Neural crest cell (in vitro differentiated cells): ENCODE data around the gene LINC01488. TPM values are rescaled to one million over a fixed set of nuclear protein-coding genes. Genes with fewer than 3 reads are reported as not detected.
A peak's percentile ranks its signal among the peaks of the same experiment; 100 is the strongest.

Experiments used
- DNase-seq: peaks from one replicate; pipeline ENCODE4 v3.0.0; 2021; ENCODE audit warnings: low read depth, mixed read lengths, low spot score
- H3K27ac Mint-ChIP-seq: one replicate; pipeline ENCODE4 v1.8.0; 2021; ENCODE audit warnings: mild to moderate bottlenecking, mixed read lengths; ENCODE audit not compliant: unreplicated experiment
- H3K27me3 Mint-ChIP-seq: 2 replicates; pipeline ENCODE4 v1.8.0; 2021; ENCODE audit warnings: low read depth, mild to moderate bottlenecking, mixed read lengths
- H3K36me3 Mint-ChIP-seq: 2 replicates; pipeline ENCODE4 v1.8.0; 2021; ENCODE audit warnings: low read depth, mild to moderate bottlenecking, mixed read lengths
- H3K4me1 Mint-ChIP-seq: 2 replicates; pipeline ENCODE4 v1.8.0; 2021; ENCODE audit warnings: mixed read lengths
- H3K4me3 Mint-ChIP-seq: one replicate; pipeline ENCODE4 v1.8.0; 2021; ENCODE audit warnings: mild to moderate bottlenecking, mixed read lengths
- H3K9me3 Mint-ChIP-seq: 2 replicates; pipeline ENCODE4 v1.8.0; 2021; ENCODE audit warnings: mixed read lengths
- CTCF ChIP-seq: fragments of 200-600 bp; sonication (generic); conservative IDR thresholded peaks from 2 replicates; pipeline ENCODE4 v1.5.0; 2021; ENCODE audit warnings: antibody characterized with exemption, mild to moderate bottlenecking
- total RNA-seq: library from RNA; stranded (reverse); gene quantifications from 2 replicates; pipeline ENCODE4 v1.2.1, GENCODE V29; 2021

Gene LINC01488
- total RNA-seq, 1 donor from 2014 or later, result not detected

GRCh38 chr11:69471729-69472540, 9.5 kb upstream of the LINC01488 start:
- Mint-ChIP-seq H3K27me3 (no peaks in the 10 kb centered on the region), H3K4me3 (no peak overlapping the region), H3K36me3 (no peaks in the 10 kb centered on the region), H3K27ac (peak overlapping the region; percentile 96), H3K9me3 (no peaks in the 10 kb centered on the region), H3K4me1 (peaks cover 44% of the 10 kb centered on the region)
- TF ChIP-seq CTCF, result no peak
- DNase-seq, result no peak

GRCh38 chr11:69472541-69473275, 8.8 kb upstream of the LINC01488 start:
- Mint-ChIP-seq H3K4me1 (peaks cover 42% of the 10 kb centered on the region), H3K36me3 (no peaks in the 10 kb centered on the region), H3K27me3 (no peaks in the 10 kb centered on the region), H3K27ac (no peak overlapping the region), H3K9me3 (no peaks in the 10 kb centered on the region), H3K4me3 (no peak overlapping the region)
- DNase-seq, result no peak
- no peak for TF ChIP-seq CTCF

GRCh38 chr11:69473276-69473845, 8.1 kb upstream of the LINC01488 start:
- Mint-ChIP-seq H3K9me3 (no peaks in the 10 kb centered on the region), H3K27me3 (no peaks in the 10 kb centered on the region), H3K4me3 (no peak overlapping the region), H3K4me1 (peaks cover 40% of the 10 kb centered on the region), H3K36me3 (no peaks in the 10 kb centered on the region), H3K27ac (no peak overlapping the region)
- no peak for TF ChIP-seq CTCF
- no peak for DNase-seq

- Mint-ChIP-seq H3K9me3 (no peaks in the 10 kb centered on the region), H3K36me3 (no peaks in the 10 kb centered on the region), H3K27me3 (no peaks in the 10 kb centered on the region), H3K4me3 (no peak overlapping the region), H3K4me1 (peaks cover 35% of the 10 kb centered on the region), H3K27ac (no peak overlapping the region)
- DNase-seq, result no peak
- no peak for TF ChIP-seq CTCF
Measured at GRCh38 chr11:69474736-69475135, 6.7 kb upstream of the LINC01488 start.

GRCh38 chr11:69475141-69475865, 6.2 kb upstream of the LINC01488 start:
- H3K4me3 Mint-ChIP-seq, result no peak overlapping the region
- no peaks in the 10 kb centered on the region for H3K9me3 Mint-ChIP-seq
- no peaks in the 10 kb centered on the region for H3K36me3 Mint-ChIP-seq
- TF ChIP-seq CTCF, result no peak
- no peak overlapping the region for H3K27ac Mint-ChIP-seq
- peaks cover 31% of the 10 kb centered on the region for H3K4me1 Mint-ChIP-seq
- no peak for DNase-seq
- no peaks in the 10 kb centered on the region for H3K27me3 Mint-ChIP-seq
